Activated CD4-positive, CD25-positive, alpha-beta regulatory T cell (primary cell): ENCODE measurements around the gene RIPOR3.
"Not testable (repeated sequence)": the region's sequence is repeated elsewhere in the genome, so short reads cannot be mapped to it uniquely, and the experiment has no call there.

ENCODE experiments used
- DNase-seq, 4 experiments: peaks; one replicate each; lab custom pipeline; 2025; lab: John Stamatoyannopoulos, UW

Gene RIPOR3

DNA sequence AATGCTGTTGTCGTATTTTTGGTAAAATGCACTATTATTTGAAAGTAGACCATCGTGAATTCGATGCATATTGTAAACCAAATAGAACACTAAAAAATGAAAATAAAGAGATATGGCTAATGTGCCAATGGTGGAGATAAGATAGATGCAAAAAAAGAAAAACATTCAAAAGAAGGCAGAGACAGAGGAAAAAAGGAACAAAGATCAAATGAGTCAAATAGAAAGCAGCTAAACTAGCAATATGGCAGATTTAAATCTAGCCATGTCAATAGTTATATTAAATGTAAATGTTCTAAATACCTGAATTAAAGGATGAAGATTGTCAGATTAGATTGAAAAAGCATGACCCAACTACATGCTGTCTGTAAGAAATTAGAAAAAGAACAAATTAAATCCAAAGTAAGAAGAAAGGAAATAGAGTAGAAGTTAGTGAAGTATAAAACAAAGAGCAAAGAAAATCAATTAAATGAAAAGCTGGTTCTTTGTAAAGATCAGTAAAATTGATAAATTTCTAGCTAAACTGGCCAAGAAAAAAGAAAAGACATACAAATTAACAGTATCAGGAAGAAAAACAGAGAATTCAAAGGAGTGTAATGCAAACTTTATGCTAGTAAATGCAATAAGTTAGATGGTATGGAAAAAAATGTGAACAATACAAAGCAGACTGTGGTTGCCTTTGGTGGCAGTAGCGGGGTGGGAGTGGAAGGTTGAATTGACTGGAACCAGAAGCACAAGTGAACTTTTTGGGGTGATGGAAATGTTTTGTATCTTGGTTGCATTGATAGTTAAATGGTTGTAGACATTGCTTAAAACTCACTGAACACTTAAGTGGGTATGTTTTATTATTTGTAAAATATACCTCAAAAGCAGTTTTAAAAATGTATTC, 136.4 kb downstream of the RIPOR3 start:
- no peak for DNase-seq

DNA sequence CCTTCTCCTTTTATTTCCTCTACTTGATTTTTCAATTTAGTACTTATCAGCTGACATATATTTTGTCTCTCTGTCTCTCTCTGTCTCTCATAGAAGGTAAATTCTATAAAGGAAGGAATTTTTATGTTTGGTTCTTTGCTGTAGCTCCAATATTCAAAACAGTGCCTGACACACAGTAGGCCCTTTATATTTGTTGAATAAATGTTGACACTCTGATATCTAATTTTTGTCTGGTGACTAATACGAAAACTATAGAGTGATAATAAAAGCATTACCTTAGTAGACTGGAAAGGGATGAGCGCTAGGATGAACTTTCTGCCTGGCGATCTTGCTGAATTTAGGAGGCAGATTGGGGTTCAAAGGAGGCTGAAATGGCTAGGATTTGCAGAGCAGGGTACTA, 138.4 kb downstream of the RIPOR3 start:
- DNase-seq, result no peak

DNA sequence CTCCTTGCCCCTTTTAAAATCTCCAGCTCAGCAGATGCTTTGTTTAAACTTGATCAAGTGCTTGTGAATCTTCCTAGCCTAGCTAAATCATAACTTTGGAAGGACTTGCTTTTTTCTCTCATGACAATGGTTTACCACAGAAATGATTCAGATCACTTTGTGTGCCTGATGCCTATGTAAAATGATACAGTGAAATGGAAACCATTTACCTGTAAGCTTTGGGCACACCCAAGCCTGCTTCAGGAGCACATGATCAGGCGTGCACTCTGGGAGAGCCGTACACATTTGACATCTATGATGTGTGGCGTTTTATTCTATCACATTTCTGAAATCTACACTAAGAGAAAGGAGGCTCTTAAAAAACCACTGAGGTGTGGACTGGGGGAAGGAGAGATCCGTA, 140.1 kb downstream of the RIPOR3 start:
- no peak for DNase-seq

DNA sequence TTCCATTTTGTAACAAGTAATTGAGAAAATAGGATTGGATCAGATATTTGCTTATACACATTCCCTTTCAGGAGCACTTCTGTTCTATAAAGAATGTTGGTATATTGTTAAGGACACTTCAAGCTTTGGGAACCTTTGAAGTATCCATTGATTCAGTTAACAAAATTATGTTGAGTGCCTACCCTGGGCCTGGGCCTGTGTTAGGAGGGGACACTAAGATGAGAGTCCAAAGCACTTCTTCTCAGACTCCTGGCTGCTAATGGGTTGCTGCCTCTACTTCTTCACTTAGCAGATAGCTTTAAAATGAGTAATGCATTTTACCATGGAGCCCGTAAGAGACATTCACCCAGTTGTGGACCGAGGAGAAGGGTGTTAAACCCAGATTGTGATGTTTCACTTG, 140.8 kb downstream of the RIPOR3 start:
- DNase-seq, result no peak

DNA sequence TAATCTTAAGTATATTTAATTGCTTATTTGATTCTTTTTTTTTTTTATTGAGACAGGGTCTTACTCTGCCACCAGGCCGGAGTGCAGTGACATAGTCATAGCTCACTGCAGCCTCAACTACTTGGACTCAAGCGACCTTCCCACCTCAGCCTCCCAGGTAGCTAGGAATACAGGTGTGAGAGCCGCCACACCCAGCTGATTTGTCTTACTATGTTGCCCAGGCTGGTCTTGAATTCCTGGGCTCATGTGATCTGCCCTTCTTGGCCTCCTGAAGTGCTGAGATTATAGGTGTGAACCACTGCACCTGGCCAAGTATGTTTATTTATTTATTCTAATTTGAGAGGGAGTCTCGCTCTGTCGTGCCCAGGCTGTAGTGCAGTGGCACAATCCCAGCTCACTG, 142.9 kb downstream of the RIPOR3 start:
- DNase-seq, result no peak

DNA sequence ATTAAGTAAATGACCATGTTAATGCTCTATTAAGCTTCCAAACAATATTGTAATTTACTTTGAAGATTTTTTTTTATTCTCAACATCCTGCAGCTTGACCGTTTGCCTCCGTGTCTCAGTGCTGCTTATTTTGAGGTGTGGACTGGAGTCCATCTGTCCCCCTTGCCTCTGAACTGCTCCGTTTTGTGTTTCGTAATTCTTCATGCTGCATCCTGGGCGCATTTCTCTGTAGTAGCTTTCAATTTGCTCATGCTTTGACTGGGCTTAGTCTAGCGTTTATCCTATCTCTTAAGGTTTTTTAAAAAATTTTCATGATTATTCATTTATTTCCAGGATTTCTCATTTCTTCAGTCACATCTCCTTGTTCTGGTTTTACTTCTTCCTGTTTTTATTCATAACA, 143.4 kb downstream of the RIPOR3 start:
- DNase-seq, result no peak

DNA sequence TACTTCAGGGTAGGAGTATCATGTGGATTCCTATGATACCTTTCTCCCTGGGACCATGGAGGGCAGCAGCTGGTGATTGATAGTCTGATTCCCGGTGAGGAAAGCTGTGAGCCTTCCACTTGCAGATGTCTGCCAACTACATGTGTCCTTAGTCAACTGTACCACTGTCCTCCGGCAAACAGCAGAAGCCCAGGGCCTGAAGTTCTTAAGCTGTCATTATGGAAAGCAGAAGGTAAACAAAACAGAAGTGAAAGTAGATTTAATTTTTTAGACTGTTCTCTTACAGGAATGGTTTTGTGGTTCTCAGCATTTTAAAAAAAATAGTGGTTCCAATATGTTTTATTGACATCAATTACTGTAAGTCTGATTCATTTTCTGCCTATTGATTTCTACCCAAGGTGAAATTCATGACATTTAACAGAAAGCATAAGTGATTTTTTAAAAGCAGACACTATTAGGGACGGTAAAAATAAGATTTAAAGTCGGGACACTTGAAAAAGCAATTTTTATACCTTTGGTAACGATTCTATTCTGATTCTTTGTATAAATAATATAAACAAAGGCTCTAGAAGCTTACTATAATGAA, 144.5 kb downstream of the RIPOR3 start:
- DNase-seq, result no peak

DNA sequence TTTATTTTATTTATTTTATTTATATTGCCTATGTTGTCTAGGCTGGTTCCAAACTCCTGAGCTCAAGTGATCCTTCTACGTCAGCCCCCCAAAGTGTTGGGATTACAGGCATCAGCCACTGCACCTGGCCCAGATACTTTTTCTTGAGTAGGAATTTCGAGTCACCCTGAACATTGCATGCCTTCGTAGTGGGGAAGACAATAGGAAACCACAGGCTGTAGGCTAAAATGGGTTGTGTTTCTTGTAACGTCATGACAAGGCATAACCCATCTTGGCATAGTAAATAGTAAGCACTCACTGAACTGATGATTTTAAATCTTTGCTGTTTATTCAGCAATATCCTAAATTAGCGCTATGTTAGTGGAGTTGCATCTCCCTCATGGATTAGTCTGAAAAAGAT, 146.2 kb downstream of the RIPOR3 start:
- no peak for DNase-seq

DNA sequence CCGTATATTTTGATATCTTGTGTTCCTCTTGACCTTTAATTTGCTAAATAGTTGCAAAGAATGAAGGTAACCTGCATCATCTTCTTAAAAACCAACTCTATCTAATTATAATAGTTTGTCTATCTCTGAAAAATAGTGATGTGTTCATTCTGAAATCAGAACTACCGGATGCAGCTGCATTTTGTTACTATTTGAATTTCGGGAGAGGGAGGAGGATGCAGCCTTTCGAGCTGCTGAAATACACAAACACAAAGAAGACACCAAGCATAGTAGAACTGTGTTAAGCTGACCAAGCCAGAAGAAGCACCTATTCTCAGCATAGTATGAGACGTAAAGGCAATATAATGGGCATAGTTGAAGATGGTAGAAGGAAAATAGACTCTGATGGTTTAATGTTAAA, 148.0 kb downstream of the RIPOR3 start:
- no peak for DNase-seq

DNA sequence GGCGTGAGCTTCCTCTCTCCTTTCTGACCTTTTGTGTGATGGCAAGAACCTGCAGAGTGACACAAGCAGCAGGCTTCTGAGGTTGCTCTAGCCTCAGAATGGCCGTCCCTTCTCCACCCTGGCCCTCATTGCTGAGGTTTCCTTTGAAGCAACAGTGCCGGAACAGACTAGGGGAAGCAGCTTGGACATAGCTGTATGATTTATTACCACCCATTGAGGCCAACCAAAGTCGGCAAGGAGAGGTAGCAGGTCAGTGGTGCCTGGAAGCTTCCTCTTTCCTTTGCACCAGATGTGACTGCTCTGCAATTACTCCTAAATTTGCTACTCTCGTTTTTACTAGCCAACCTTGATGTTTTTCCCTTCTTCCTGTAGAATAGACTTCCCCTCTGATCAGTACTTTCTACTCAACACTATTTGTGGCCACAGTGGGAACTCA, 149.7 kb downstream of the RIPOR3 start:
- DNase-seq, result no peak

DNA sequence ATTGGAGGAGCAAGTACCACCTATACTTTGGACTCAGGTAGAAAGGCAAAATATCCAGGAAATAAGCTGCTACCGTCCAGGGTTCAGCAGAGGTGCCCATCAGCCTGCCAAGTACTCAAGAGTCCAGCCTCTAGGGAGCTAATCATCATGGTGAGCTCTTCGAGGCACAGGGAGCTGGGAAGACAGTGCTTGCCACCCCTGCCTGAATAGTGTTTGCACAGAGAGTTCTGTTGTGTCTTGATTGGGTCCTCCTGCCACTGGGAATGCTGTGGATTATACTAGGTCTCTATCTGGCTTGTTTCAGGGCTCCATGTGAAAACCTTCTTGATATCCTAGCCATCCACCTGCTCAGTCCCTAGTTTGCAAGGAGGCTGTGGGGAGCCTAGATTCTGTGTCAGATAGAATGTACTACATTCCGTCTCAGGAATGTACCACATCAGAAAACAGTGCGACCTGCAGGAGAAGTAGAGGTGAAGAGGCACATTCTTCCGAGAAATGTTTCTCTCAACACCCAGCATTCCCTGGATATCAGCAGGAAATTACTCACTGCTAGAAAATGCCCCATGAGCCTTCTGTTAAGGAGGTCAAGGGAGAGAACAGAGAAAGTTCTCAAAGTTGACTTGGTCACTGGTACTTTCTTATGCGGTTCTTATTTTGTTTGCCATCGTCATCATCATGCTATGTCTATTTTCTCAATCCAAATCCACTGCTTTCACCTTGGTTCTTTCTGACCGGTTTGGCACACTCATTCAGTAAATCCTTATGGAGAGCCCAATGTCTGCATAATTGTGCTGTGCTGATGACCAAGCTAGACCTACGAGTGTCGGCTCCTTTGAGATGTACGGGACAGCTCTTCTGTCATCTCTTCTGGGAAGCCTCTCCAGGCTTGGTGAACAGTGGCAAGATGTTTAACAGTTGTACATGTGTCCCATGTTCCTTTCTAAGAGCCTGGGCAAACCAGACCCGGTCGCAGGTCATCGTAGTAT, 150.4 kb downstream of the RIPOR3 start:
- DNase-seq, result no peak

DNA sequence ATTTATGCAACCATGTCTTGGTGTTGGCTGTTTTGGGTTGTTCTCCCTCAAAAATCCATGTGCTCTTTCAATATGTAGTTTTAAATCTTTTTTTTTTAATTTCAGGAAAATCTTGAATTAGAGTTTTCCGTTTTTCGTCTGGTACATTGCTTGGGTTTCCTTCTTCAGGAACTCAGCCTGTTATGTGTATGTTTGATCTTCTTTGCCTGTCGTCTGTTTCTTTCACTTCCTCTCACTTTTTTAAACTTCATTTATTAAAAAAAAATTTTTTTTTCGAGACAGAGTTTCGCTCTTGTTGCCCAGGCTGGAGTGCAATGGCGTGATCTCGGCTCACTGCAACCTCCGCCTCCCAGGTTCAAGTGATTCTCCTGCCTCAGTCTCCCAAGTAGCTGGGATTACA, 151.5 kb downstream of the RIPOR3 start:
- not testable (repeated sequence) for DNase-seq

DNA sequence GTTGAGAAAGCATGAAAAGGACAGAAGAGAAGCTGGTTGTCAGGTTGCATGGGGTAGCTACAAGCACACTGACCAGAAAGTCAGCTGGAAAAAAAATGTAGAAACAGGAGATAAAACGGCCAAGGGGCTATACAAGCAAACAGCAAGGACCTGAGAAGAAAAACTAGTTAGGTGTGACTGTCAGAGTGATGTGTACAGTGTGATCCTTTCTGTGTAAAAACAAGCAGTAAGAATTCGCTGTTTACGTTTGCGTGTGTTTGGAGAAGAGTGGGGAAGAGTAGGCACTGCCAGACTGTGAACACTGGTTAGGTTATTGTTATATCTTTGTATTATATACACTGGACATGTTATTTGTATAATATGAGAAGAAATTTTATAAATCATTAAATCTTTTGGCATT, 153.1 kb downstream of the RIPOR3 start:
- DNase-seq, result no peak

DNA sequence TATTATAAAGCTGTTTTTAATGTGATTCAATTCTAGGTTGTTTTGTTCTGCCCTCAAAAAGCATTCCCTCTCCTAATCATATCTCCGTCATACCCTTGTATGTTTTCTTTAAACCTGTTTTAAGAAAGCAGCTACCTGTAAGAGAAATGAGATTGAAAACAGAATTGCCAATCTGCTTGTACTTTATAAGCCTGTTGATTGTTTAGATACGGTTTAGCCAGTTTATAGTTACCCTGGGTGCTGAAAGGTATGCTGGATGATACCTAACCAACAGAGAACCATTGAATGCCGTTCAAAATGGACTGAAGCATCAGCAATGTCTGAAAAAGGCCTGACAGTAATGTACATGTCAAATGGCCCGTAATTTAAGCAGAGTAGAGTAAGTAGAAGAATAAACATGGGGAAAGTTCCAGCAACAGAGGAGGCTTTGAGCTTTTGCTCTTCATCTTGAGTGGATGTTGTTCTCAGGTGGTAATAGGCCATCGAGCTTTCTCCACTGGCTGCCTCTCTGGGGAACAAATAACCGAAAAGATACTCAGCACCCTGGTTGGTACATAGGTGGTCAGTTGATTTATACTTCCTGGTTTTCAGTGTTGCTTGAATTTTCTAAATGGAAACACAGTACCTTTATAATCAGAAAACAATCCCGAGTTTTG, 153.7 kb downstream of the RIPOR3 start:
- no peak for DNase-seq

DNA sequence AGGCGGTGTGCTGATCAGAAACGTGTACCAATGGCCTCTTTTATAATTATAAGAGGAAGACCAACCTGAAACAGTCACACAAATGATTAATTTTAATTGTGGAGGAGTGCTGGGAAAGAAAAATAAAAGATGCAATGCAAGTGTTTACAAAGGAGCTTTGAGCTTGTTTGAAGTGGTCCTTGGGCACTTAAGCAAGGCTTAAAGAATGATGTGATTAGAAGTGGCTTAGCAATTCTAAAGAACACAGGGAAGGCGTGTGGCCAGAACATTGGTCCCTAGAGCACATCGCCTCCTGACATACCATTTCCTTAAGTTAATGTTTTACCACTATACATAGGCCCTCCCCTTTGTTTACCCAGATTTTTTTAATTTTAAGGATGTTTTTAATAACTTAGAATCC, 155.0 kb downstream of the RIPOR3 start:
- DNase-seq, result no peak
